Measurements from ENCODE around the gene MMP26.

- TF ChIP-seq CTCF (IDR thresholded peaks at IDR 0.05) (no peak), POLR2A (IDR thresholded peaks at IDR 0.05) (no peak)
Measured at GRCh38 chr11:4751201-4751600, 46.6 kb downstream of the MMP26 start.

All from lower leg skin (tissue), 3 donors.